Stimulated activated CD8-positive, alpha-beta memory T cell treated with anti-CD3 and anti-CD28 coated beads, Interleukin-7, amount 100 ng/mL, for 1 hour (primary cell): Measurements from ENCODE around the gene CELF2.

Source experiments
- DNase-seq, 2 donors: peaks; one replicate each; pipeline ENCODE4 v3.0.0-alpha.2; 2020; ENCODE audit warnings: low read depth in 2 of 2

Gene CELF2

GRCh38 chr10:11194859-11195586 is 177.4 kb downstream of the CELF2 start:
- DNase-seq = no peak

GRCh38 chr10:11195623-11196022 is 178.0 kb downstream of the CELF2 start:
- no peak for DNase-seq

DNA sequence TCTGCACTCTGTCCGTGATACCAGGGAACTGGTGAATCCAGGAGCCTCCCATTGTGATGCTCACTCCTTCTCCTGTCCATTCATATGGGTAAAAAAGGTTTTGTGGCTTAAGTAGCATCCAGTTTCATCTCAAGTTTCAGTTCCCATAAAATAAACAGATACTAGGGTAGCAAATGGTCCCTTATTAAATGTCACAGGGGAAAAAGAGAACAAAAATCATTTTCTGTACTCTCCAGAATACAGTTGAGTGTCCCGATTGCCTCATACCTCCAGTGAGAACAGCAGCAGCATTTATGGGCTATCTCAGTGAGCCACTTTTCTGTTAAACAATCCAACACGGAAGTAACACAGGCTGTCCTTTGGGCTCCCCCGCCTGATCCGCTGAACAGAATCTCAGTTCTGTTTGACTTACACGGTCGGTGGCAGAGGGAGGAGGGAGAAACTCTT is 179.6 kb downstream of the CELF2 start:
- no peak for DNase-seq

GRCh38 chr10:11197878-11198277 is 180.2 kb downstream of the CELF2 start:
- DNase-seq = no peak

- no peak for DNase-seq
These were observed 184.2 kb downstream of the CELF2 start for GRCh38 chr10:11201911-11202310.

- no peak for DNase-seq
These were observed 186.8 kb downstream of the CELF2 start for GRCh38 chr10:11204351-11204942.

- no peak for DNase-seq
These were observed 187.5 kb downstream of the CELF2 start for GRCh38 chr10:11205030-11205772.

DNA sequence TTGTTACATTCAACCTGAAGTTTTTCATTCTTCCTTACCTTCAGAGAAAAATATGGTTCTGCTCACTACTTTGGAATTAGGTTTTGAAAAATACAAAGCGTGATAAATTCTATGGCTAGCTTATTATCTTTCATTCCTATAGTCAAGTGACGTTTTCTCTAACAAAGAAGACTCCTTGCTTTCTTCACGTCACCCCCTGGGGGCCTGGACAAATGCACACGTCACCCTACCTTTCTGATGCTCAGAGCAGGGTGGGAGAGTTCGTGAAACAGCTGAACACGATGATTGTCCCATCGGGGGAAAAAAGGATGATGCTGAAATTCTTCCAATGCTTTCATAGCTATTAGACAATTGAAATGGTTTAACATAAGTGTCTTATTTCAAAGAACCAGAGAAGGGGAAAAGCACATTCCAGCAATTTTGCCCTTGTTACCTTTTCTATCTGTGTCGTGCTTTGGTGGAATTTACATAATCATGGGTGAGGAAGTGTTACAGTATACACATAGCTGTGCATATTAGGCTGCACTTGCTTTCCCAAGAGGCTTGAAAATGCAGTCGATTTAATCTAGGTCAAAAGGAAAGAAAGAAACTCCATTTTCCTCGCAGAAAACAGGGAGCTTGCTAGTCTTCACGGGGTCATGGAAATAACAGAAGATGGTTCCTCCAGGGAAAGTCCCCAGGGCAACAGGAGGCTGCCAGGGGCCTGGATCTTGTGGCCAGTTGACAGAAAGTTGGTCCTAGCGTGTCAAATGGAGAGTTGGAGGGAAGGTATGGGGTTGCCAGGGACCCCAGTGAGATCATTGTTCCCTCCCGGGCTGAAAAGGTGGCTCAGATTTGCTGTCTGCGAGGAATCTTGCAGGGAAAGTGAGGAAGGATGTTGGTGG is 189.2 kb downstream of the CELF2 start:
- no peak for DNase-seq

- no peak for DNase-seq
These were observed 189.8 kb downstream of the CELF2 start for GRCh38 chr10:11207560-11207844.

GRCh38 chr10:11208243-11208642 is 190.6 kb downstream of the CELF2 start:
- DNase-seq = no peak

- DNase-seq = no peak
These were observed 191.5 kb downstream of the CELF2 start for GRCh38 chr10:11208908-11209829.

DNA sequence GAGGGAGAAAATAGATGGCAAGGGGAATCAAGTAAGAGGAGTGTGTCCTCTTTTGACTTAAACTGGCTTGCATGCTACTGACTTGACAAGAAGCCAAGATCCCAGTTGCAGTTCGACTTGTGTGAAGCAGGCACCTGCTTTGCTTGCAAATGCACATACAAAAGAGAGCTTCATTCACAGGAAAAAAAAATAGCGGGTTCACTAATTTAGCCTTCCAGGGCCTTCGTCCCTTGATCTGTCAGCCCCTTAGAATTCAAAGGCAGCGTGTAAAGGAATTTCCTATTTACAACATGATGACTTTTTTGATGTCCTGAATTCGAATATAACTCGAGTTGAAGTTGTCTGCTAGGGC is 192.1 kb downstream of the CELF2 start:
- no peak for DNase-seq

DNA sequence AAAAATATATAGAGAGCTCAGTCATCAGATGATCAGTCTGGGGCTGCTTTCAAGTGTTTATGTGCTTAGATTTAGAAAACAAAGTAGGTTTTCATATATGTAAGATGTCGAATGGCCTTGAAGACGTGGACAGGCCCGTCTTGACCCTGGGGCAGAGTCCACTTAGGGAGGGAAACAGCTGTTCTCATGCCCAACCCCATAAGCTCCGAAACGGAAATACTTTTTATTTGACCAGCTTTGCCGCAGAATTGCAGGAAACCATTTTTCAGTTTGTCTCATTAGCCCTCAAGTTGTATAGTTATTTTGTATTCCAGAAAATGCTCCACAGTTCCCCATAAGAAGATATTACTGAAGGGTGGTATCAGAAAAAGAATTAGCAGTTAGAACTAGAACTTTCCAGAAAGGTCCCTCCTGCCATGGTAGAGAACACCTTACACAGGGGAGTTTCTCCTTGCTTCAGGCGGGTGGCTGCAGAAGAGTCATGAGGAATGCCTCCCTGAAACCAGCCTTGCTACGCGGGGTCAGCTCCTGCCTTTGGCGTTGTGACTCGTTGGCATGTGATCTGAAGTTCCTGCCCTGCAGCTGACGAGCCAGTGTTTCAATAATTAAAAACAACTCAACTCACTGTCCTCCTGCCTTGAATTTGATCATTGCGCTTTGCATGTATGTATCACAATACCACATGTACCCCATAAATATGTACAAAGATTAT is 192.7 kb downstream of the CELF2 start:
- DNase-seq = no peak

GRCh38 chr10:11212288-11213085 is 194.8 kb downstream of the CELF2 start:
- no peak for DNase-seq

DNA sequence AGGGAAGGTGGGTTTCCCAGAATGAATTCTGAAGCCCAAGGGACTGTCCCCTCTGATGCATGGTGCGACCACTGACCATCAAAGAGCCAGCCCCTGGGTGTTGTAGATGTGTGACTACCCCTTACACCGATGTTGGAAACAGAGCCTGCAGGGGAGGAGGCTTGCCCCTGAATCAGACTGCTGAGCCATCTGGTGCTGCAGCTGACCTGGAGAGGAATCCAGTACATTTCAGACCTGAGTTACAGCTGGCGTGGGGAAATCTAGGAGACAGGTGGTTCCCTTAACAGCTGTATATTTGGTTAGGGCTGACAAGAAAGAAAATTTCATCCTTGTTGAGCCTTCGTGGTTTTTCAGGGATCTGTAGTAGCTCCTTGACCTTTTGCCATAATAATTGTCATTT is 195.5 kb downstream of the CELF2 start:
- no peak for DNase-seq

DNA sequence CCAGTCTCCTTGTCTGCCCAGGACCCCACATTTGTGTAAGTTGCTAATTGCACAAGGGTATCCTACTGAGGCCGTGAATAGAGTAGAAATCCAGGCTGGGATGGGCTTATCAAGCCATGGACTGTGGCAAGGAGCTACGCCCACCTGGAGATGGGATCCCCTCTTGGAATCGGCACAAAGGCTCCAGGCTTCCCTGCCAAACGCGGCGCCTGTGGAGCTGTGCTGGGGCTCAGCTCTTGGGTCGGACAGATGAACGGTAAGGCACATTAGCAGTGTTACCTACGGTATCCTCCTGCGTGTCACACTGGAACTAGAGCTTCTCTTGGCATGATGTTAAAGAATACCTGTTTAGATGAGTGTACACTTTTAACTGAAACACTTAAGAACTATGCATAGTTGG is 196.7 kb downstream of the CELF2 start:
- no peak for DNase-seq

DNA sequence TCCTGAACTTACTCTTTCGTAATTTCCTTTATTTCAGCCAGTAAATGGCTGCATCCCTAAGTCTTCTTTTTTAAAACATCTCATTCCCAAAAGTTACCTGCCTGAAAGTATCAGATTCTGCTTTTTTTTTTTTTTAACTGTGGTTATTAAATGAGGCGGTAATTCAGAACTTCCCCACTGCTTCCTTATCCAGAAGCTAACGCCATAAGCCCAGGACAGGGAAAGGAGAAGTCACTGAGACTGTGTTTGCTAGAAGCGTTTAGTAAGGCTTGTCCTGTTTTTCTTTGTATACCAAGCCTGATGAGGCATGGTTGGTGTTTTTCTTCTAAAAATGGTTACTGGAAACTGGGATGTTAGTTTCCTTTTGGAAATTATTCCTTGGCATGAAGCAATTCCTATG is 197.8 kb downstream of the CELF2 start:
- no peak for DNase-seq

DNA sequence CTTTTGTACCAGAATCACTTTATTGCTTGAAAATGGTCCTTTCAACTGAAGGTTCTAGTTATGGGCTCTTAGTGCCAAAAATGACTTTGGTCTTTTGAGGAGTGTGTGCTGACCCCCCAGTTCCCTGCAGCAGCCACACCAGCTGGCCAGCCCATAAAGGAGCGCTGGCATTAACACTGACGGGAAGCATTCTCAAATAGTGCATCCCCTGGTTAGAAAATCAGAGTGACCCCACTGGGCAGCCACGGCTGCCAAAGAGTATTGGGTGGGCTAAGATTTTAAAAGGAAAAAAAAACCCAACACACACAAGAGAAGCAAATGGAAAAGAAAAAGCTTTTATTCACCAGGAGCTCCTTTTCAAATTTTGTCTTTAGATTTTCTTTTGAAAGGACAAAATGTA is 199.8 kb downstream of the CELF2 start:
- no peak for DNase-seq

- DNase-seq = no peak
These were observed 200.7 kb downstream of the CELF2 start for GRCh38 chr10:11218395-11218794.

- no peak for DNase-seq
These were observed 201.8 kb downstream of the CELF2 start for GRCh38 chr10:11219431-11219830.
